ENCODE results near the gene ELMO1.

Gene ELMO1

DNA sequence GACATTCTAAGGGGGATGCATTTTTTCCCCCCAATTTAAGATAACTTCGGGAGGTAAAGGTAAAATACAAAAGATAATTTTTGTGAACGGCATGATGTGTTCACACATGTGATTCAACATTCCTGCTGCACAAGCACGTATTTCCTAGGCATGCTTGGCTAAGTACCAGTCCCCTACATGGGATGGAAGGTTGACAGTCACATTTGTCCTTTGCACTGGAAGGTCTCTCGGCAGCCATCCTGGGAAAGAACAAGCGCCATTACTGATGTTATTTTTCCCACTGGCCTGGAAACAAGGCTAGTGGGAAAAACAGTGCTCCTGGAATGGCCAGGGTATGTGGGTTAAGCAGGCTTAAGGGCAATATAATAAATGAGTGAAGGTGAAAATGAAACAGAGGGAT, 448.2 kb downstream of the ELMO1 start:
- H3K18ac ChIP-seq (ENCODE audit: low read length), result no peak overlapping the region
- H3K4ac ChIP-seq (ENCODE audit: low read depth, low read length), result no peak overlapping the region
- no peak overlapping the region for H3K9ac ChIP-seq (ENCODE audit: low read length)
- DNase-seq, result no peak
- H3K4me1 ChIP-seq (ENCODE audit: control insufficient read depth, low read depth, low read length), result no peaks in the 10 kb centered on the region
- H3K27me3 ChIP-seq (ENCODE audit: insufficient read depth, low read length, poor library complexity), result no peaks in the 10 kb centered on the region
- no CpG with 5 or more reads among the region's 5 CpGs for WGBS (ENCODE audit: extremely low coverage, insufficient coverage, low lambda C conversion rate)
- no peak overlapping the region for H3K56ac ChIP-seq (ENCODE audit: low read length)
- no peak overlapping the region for H3K4me3 ChIP-seq (ENCODE audit: low read length)
- H2BK15ac ChIP-seq (replicated peaks; ENCODE audit: low read depth), result no peak overlapping the region
- no peaks in the 10 kb centered on the region for H3K79me2 ChIP-seq (ENCODE audit: control insufficient read depth, insufficient read depth, low read length)
- H3K4me2 ChIP-seq (ENCODE audit: low read length), result no peak overlapping the region
- no peak overlapping the region for H2AK5ac ChIP-seq (ENCODE audit: low read length)
- no peak overlapping the region for H3K23ac ChIP-seq (ENCODE audit: low read length)
- H3K27ac ChIP-seq (ENCODE audit: low read depth, low read length), result no peak overlapping the region
- no peak overlapping the region for H4K5ac ChIP-seq (ENCODE audit: low read length)
- no peak overlapping the region for H2BK120ac ChIP-seq (ENCODE audit: low read depth, low read length)
- no peak overlapping the region for H4K8ac ChIP-seq (ENCODE audit: low read depth, low read length)
- H3K79me1 ChIP-seq (ENCODE audit: low read length), result no peaks in the 10 kb centered on the region
- no peaks in the 10 kb centered on the region for H3K36me3 ChIP-seq (ENCODE audit: control insufficient read depth, insufficient read depth, low read length)
- H2BK5ac ChIP-seq (ENCODE audit: low read length), result no peak overlapping the region

- Histone ChIP-seq H4K5ac (ENCODE audit: low read length) (no peak overlapping the region), H3K23ac (ENCODE audit: low read length) (no peak overlapping the region), H3K4ac (ENCODE audit: low read depth, low read length) (no peak overlapping the region), H2AK5ac (ENCODE audit: low read length) (no peak overlapping the region), H3K18ac (ENCODE audit: low read length) (no peak overlapping the region), H3K79me2 (ENCODE audit: control insufficient read depth, insufficient read depth, low read length) (no peaks in the 10 kb centered on the region), H3K4me2 (ENCODE audit: low read length) (no peak overlapping the region), H3K79me1 (ENCODE audit: low read length) (no peaks in the 10 kb centered on the region), H3K4me3 (ENCODE audit: low read length) (no peak overlapping the region), H3K36me3 (ENCODE audit: control insufficient read depth, insufficient read depth, low read length) (no peaks in the 10 kb centered on the region), H3K27me3 (ENCODE audit: insufficient read depth, low read length, poor library complexity) (no peaks in the 10 kb centered on the region), H2BK120ac (ENCODE audit: low read depth, low read length) (no peak overlapping the region), H4K8ac (ENCODE audit: low read depth, low read length) (no peak overlapping the region), H2BK5ac (ENCODE audit: low read length) (no peak overlapping the region), H3K27ac (ENCODE audit: low read depth, low read length) (no peak overlapping the region), H2BK15ac (replicated peaks; ENCODE audit: low read depth) (no peak overlapping the region), H3K9ac (ENCODE audit: low read length) (no peak overlapping the region), H3K56ac (ENCODE audit: low read length) (no peak overlapping the region), H3K4me1 (ENCODE audit: control insufficient read depth, low read depth, low read length) (no peaks in the 10 kb centered on the region)
- DNase-seq, result no peak
- no CpG with 5 or more reads among the region's 9 CpGs for WGBS (ENCODE audit: extremely low coverage, insufficient coverage, low lambda C conversion rate)
These were observed 448.8 kb downstream of the ELMO1 start for GRCh38 chr7:36999626-37000485.

GRCh38 chr7:36995776-36996175, 452.9 kb downstream of the ELMO1 start:
- no peaks in the 10 kb centered on the region for H3K4me1 ChIP-seq (ENCODE audit: control insufficient read depth, low read depth, low read length)
- H3K79me1 ChIP-seq (ENCODE audit: low read length), result no peaks in the 10 kb centered on the region
- no peaks in the 10 kb centered on the region for H3K79me2 ChIP-seq (ENCODE audit: control insufficient read depth, insufficient read depth, low read length)
- H3K27me3 ChIP-seq (ENCODE audit: insufficient read depth, low read length, poor library complexity), result no peaks in the 10 kb centered on the region
- H3K4me3 ChIP-seq (ENCODE audit: low read length), result no peak overlapping the region
- H3K4ac ChIP-seq (ENCODE audit: low read depth, low read length), result no peak overlapping the region
- H3K27ac ChIP-seq (ENCODE audit: low read depth, low read length), result no peak overlapping the region
- no peaks in the 10 kb centered on the region for H3K36me3 ChIP-seq (ENCODE audit: control insufficient read depth, insufficient read depth, low read length)
- H2BK120ac ChIP-seq (ENCODE audit: low read depth, low read length), result no peak overlapping the region
- no peak overlapping the region for H3K23ac ChIP-seq (ENCODE audit: low read length)
- no peak overlapping the region for H3K4me2 ChIP-seq (ENCODE audit: low read length)
- WGBS (ENCODE audit: extremely low coverage, insufficient coverage, low lambda C conversion rate), result no CpG with 5 or more reads among the region's 2 CpGs
- no peak for DNase-seq
- H2BK5ac ChIP-seq (ENCODE audit: low read length), result no peak overlapping the region
- no peak overlapping the region for H2BK15ac ChIP-seq (replicated peaks; ENCODE audit: low read depth)
- H3K9ac ChIP-seq (ENCODE audit: low read length), result no peak overlapping the region
- no peak overlapping the region for H3K56ac ChIP-seq (ENCODE audit: low read length)
- H4K8ac ChIP-seq (ENCODE audit: low read depth, low read length), result no peak overlapping the region
- H3K18ac ChIP-seq (ENCODE audit: low read length), result no peak overlapping the region
- no peak overlapping the region for H2AK5ac ChIP-seq (ENCODE audit: low read length)
- no peak overlapping the region for H4K5ac ChIP-seq (ENCODE audit: low read length)

DNA sequence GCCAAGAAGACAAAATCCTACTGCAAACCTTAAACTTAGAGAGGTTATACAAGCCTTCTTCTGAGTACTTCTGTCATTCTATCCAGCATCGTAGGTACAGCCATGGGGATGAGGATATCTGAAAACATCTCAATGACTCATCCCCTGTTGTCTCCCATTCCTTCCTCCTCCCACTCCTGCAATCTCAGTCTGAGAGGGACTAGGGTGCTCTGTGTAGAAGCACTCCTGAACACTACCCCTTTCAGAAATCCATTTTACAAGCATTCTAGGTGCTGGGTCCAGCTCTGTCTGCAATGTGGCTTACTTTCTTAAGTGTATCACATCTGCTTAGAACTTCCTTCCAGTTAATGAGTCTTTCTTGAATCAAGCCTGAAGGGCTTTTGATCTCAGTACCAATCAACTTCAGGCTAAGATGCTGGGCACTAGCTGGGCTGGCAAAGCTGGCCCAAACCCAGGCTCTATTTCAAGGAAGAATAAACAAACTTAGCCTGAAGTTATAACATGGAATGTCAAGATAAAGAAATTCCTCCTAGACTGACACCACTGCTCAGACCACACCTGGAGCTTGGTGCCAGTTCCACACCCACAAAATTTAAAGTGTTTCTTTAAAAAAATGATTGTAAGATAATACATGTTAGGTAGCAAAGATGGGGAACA, 454.1 kb downstream of the ELMO1 start:
- no peaks in the 10 kb centered on the region for H3K79me1 ChIP-seq (ENCODE audit: low read length)
- H3K27me3 ChIP-seq (ENCODE audit: insufficient read depth, low read length, poor library complexity), result no peaks in the 10 kb centered on the region
- no peak overlapping the region for H3K27ac ChIP-seq (ENCODE audit: low read depth, low read length)
- no peak overlapping the region for H3K56ac ChIP-seq (ENCODE audit: low read length)
- H2AK5ac ChIP-seq (ENCODE audit: low read length), result no peak overlapping the region
- no peak overlapping the region for H2BK120ac ChIP-seq (ENCODE audit: low read depth, low read length)
- H3K4me1 ChIP-seq (ENCODE audit: control insufficient read depth, low read depth, low read length), result no peaks in the 10 kb centered on the region
- H4K5ac ChIP-seq (ENCODE audit: low read length), result no peak overlapping the region
- H3K23ac ChIP-seq (ENCODE audit: low read length), result no peak overlapping the region
- no peak overlapping the region for H3K4ac ChIP-seq (ENCODE audit: low read depth, low read length)
- H2BK5ac ChIP-seq (ENCODE audit: low read length), result no peak overlapping the region
- no peak overlapping the region for H3K4me3 ChIP-seq (ENCODE audit: low read length)
- WGBS (ENCODE audit: extremely low coverage, insufficient coverage, low lambda C conversion rate), result no CpG with 5 or more reads among the region's 1 CpG
- H3K36me3 ChIP-seq (ENCODE audit: control insufficient read depth, insufficient read depth, low read length), result no peaks in the 10 kb centered on the region
- H3K9ac ChIP-seq (ENCODE audit: low read length), result no peak overlapping the region
- no peak overlapping the region for H4K8ac ChIP-seq (ENCODE audit: low read depth, low read length)
- H2BK15ac ChIP-seq (replicated peaks; ENCODE audit: low read depth), result no peak overlapping the region
- DNase-seq, result peak; percentile 29
- no peak overlapping the region for H3K4me2 ChIP-seq (ENCODE audit: low read length)
- H3K18ac ChIP-seq (ENCODE audit: low read length), result no peak overlapping the region
- no peaks in the 10 kb centered on the region for H3K79me2 ChIP-seq (ENCODE audit: control insufficient read depth, insufficient read depth, low read length)

GRCh38 chr7:36986948-36987724, 461.5 kb downstream of the ELMO1 start:
- no CpG with 5 or more reads among the region's 14 CpGs for WGBS (ENCODE audit: extremely low coverage, insufficient coverage, low lambda C conversion rate)
- no peak overlapping the region for H2BK120ac ChIP-seq (ENCODE audit: low read depth, low read length)
- H3K4me2 ChIP-seq (ENCODE audit: low read length), result peak overlapping the region; percentile 9
- H3K4me1 ChIP-seq (ENCODE audit: control insufficient read depth, low read depth, low read length), result peaks cover 4% of the 10 kb centered on the region
- H3K9ac ChIP-seq (ENCODE audit: low read length), result no peak overlapping the region
- H2BK15ac ChIP-seq (replicated peaks; ENCODE audit: low read depth), result no peak overlapping the region
- no peak overlapping the region for H4K8ac ChIP-seq (ENCODE audit: low read depth, low read length)
- no peak overlapping the region for H3K4ac ChIP-seq (ENCODE audit: low read depth, low read length)
- H3K79me1 ChIP-seq (ENCODE audit: low read length), result no peaks in the 10 kb centered on the region
- no peaks in the 10 kb centered on the region for H3K79me2 ChIP-seq (ENCODE audit: control insufficient read depth, insufficient read depth, low read length)
- no peaks in the 10 kb centered on the region for H3K36me3 ChIP-seq (ENCODE audit: control insufficient read depth, insufficient read depth, low read length)
- no peak overlapping the region for H2AK5ac ChIP-seq (ENCODE audit: low read length)
- DNase-seq, result peak; percentile 90
- no peak overlapping the region for H3K18ac ChIP-seq (ENCODE audit: low read length)
- H3K27ac ChIP-seq (ENCODE audit: low read depth, low read length), result no peak overlapping the region
- no peak overlapping the region for H2BK5ac ChIP-seq (ENCODE audit: low read length)
- H3K56ac ChIP-seq (ENCODE audit: low read length), result no peak overlapping the region
- no peak overlapping the region for H3K4me3 ChIP-seq (ENCODE audit: low read length)
- H3K23ac ChIP-seq (ENCODE audit: low read length), result no peak overlapping the region
- H3K27me3 ChIP-seq (ENCODE audit: insufficient read depth, low read length, poor library complexity), result no peaks in the 10 kb centered on the region
- H4K5ac ChIP-seq (ENCODE audit: low read length), result no peak overlapping the region
